PC-9 (cell line): ENCODE results near the gene CEP350. TPM values are rescaled to one million over a fixed set of nuclear protein-coding genes. Genes with fewer than 3 reads are reported as not detected.

Experiments
- BruUV-seq: library from RNA; stranded (reverse); fragments of 400-500 nt; replicated peaks from 2 replicates; lab custom pipeline; 2021; lab: Mats Ljungman, UMichigan
- CTCF ChIA-PET: fragments of 300-600 bp; sonication (Branson Sonifier 250); formaldehyde crosslinking; loops from one replicate; lab custom pipeline; 2022; ENCODE audit warnings: antibody characterized with exemption; lab: Charles Lee
- POLR2A ChIA-PET: fragments of 300-600 bp; sonication (Branson Sonifier 250); formaldehyde crosslinking; loops from one replicate; lab custom pipeline; 2022; ENCODE audit warnings: antibody characterized with exemption; ENCODE audit not compliant: unreplicated experiment; lab: Charles Lee
- DNase-seq, 2 experiments: peaks; one replicate each; pipeline versions ENCODE4 v3.0.0 to v3.0.0-alpha.2; 2015 to 2022; ENCODE audit warnings: mixed read lengths in 1 of 2
- H2AFZ ChIP-seq: fragments of 200-600 bp; sonication (generic); 2 replicates; pipeline ENCODE4 v1.8.1; 2017; ENCODE audit warnings: antibody characterized with exemption
- H3F3A ChIP-seq: fragments of 200-600 bp; sonication (generic); 2 replicates; pipeline ENCODE4 v1.8.1; 2017; ENCODE audit warnings: antibody characterized with exemption, mild to moderate bottlenecking, low read depth; ENCODE audit not compliant: insufficient read depth
- H3K27ac ChIP-seq: fragments of 200-600 bp; sonication (generic); 2 replicates; pipeline ENCODE4 v1.6.1; 2016; ENCODE audit warnings: mixed run types
- H3K27me3 ChIP-seq: fragments of 200-600 bp; sonication (generic); 2 replicates; pipeline ENCODE4 v1.6.1; 2016; ENCODE audit warnings: low read depth, mixed run types; ENCODE audit not compliant: insufficient read depth
- H3K36me3 ChIP-seq: fragments of 200-600 bp; sonication (generic); 2 replicates; pipeline ENCODE4 v1.6.1; 2016; ENCODE audit warnings: low read depth, mixed run types
- H3K4me1 ChIP-seq: fragments of 200-600 bp; sonication (generic); replicated peaks from 2 replicates; pipeline ENCODE4 v1.6.1; 2016; ENCODE audit warnings: mixed run types; ENCODE audit not compliant: insufficient read depth
- H3K4me2 ChIP-seq: fragments of 200-600 bp; sonication (generic); 2 replicates; pipeline ENCODE4 v1.6.1; 2017; ENCODE audit warnings: mixed run types
- H3K4me3 ChIP-seq: fragments of 200-600 bp; sonication (generic); 2 replicates; pipeline ENCODE4 v1.6.1; 2016; ENCODE audit warnings: mixed run types
- H3K79me2 ChIP-seq: fragments of 200-600 bp; sonication (generic); 2 replicates; pipeline ENCODE4 v1.6.1; 2017; ENCODE audit warnings: low read depth, mixed run types
- H3K9me2 ChIP-seq: fragments of 200-600 bp; sonication (generic); 2 replicates; pipeline ENCODE4 v1.8.1; 2017; ENCODE audit warnings: mild to moderate bottlenecking; ENCODE audit not compliant: insufficient read depth
- H3K9me3 ChIP-seq: fragments of 200-600 bp; sonication (generic); 2 replicates; pipeline ENCODE4 v1.8.1; 2016; ENCODE audit warnings: low read depth; ENCODE audit not compliant: insufficient read depth
- H4K20me1 ChIP-seq: fragments of 200-600 bp; sonication (generic); 2 replicates; pipeline ENCODE4 v1.8.1; 2017; ENCODE audit not compliant: insufficient read depth
- CTCF ChIP-seq: fragments of 200-600 bp; sonication (generic); conservative IDR thresholded peaks from 2 replicates; pipeline ENCODE4 v1.6.1; 2017; ENCODE audit warnings: mixed run types, antibody characterized with exemption, mild to moderate bottlenecking, moderate library complexity
- EZH2 ChIP-seq: fragments of 200-600 bp; sonication (generic); IDR thresholded peaks from 2 replicates; pipeline ENCODE4 v1.8.0; 2017; ENCODE audit warnings: antibody characterized with exemption, low read depth
- intact Hi-C: fragments of 100-400 bp; cut with micrococcal nuclease; formaldehyde crosslinking; loops from one replicate; pipeline ENCODE4 v1.10.0; 2022; ENCODE audit not compliant: unreplicated experiment
- total RNA-seq: library from RNA; stranded (reverse); gene quantifications from 2 replicates; pipeline ENCODE4 v1.2.3, GENCODE V29; 2021

The CEP350 gene
- total RNA-seq, 1 experiment from 2014 or later: 30.6 TPM

DNA sequence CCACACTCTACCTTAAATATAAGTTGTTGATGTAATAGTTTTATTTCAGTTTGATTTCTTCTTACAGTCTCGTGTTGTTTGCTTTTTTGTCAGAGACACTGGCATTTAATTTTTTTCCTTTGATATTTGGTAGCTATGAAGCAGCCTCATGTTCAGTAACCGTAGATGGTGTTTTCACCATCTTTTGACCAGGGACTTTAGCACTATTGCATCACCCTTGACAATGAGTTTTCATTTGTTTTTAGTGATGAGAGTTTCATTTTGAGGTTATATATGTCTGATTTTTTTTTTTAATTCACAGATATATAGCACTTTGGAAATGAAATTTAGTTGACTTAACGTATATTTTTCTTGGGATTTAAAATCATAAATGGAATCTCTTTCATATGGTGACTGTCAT, 36.2 kb downstream of the CEP350 start:
- Histone ChIP-seq H3F3A (no peaks in the 10 kb centered on the region), H3K9me3 (no peaks in the 10 kb centered on the region), H2AFZ (no peak overlapping the region), H3K36me3 (0 out of 2 replicates have a peak, but pooled peaks cover 7% of the 10 kb centered on the region), H3K9me2 (no peaks in the 10 kb centered on the region), H4K20me1 (no peaks in the 10 kb centered on the region), H3K4me3 (no peak overlapping the region), H3K4me2 (no peak overlapping the region), H3K79me2 (no peaks in the 10 kb centered on the region), H3K27ac (no peak overlapping the region), H3K4me1 (no peaks in the 10 kb centered on the region), H3K27me3 (no peaks in the 10 kb centered on the region)
- intact Hi-C loops: no loop called here
- no TSS peak for BruUV-seq
- POLR2A ChIA-PET: interaction anchor here (0.6 kb wide), 1 partner anchor 1266 kb away, joined by 8 read pairs; no protein-coding TSS in a partner anchor
- CTCF ChIA-PET: interaction anchor here (0.7 kb wide), 1 partner anchor 98 kb away, joined by 3 read pairs; no protein-coding TSS in a partner anchor
- TF ChIP-seq EZH2 (no peak), CTCF (no peak)
- no peak for DNase-seq

- TF ChIP-seq EZH2 (no peak), CTCF (no peak)
- H3F3A ChIP-seq: no peaks in the 10 kb centered on the region
- no peaks in the 10 kb centered on the region for H3K79me2 ChIP-seq
- no TSS peak for BruUV-seq
- H3K9me2 ChIP-seq: no peaks in the 10 kb centered on the region
- H2AFZ ChIP-seq: no peak overlapping the region
- no peaks in the 10 kb centered on the region for H3K9me3 ChIP-seq
- ChIA-PET CTCF (no interaction called here), POLR2A (no interaction called here)
- no peaks in the 10 kb centered on the region; the same call in 1 of the 2 replicates for H4K20me1 ChIP-seq
- no peak for DNase-seq
- no peak overlapping the region for H3K4me2 ChIP-seq
- H3K4me3 ChIP-seq: no peak overlapping the region
- H3K4me1 ChIP-seq: no peaks in the 10 kb centered on the region
- no peak overlapping the region for H3K27ac ChIP-seq
- no peaks in the 10 kb centered on the region for H3K27me3 ChIP-seq
- peaks cover 13% of the 10 kb centered on the region; the same call in 1 of the 2 replicates for H3K36me3 ChIP-seq
- intact Hi-C loops: no loop called here
Observed at GRCh38 chr1:179995576-179995975, 41.0 kb downstream of the CEP350 start.

GRCh38 chr1:179996099-179996498, 41.5 kb downstream of the CEP350 start:
- H2AFZ ChIP-seq: no peak overlapping the region
- H3K9me3 ChIP-seq: no peaks in the 10 kb centered on the region
- no peaks in the 10 kb centered on the region for H3K79me2 ChIP-seq
- no peaks in the 10 kb centered on the region for H3K27me3 ChIP-seq
- H3K36me3 ChIP-seq: peaks cover 10% of the 10 kb centered on the region; the same call in 1 of the 2 replicates
- no peak overlapping the region for H3K4me3 ChIP-seq
- DNase-seq: no peak
- no peak overlapping the region for H3K4me2 ChIP-seq
- no peaks in the 10 kb centered on the region for H3F3A ChIP-seq
- ChIA-PET CTCF (no interaction called here), POLR2A (no interaction called here)
- H3K9me2 ChIP-seq: no peaks in the 10 kb centered on the region
- H3K4me1 ChIP-seq: no peaks in the 10 kb centered on the region
- no peak overlapping the region for H3K27ac ChIP-seq
- TF ChIP-seq EZH2 (no peak), CTCF (no peak)
- H4K20me1 ChIP-seq: no peaks in the 10 kb centered on the region; the same call in 1 of the 2 replicates
- no TSS peak for BruUV-seq
- intact Hi-C loops: loop anchor here (1.0 kb wide), 1 partner anchor 39 kb away; no protein-coding TSS in a partner anchor
